Panc1 (cell line): ENCODE measurements around the gene CACNA1C.

ENCODE experiments used
- POLR2AphosphoS5 ChIP-seq: IDR thresholded peaks from 2 replicates; pipeline ENCODE4 v1.6.1; 2012; ENCODE audit warnings: mild to moderate bottlenecking, low read depth, low read length, moderate library complexity
- SIN3A ChIP-seq: IDR thresholded peaks from 2 replicates; pipeline ENCODE4 v1.6.1; 2012; ENCODE audit warnings: low read depth, mild to moderate bottlenecking, low read length, moderate library complexity, borderline replicate concordance; ENCODE audit not compliant: insufficient read depth
- TCF7L2 ChIP-seq: IDR thresholded peaks from 2 replicates; pipeline ENCODE4 v1.6.1; 2011; ENCODE audit warnings: mild to moderate bottlenecking, low read depth, low read length, inconsistent platforms
- TF ChIP-seq, protein P1 (sequence below): fragments of 450-650 bp; IDR thresholded peaks from 2 replicates; pipeline ENCODE4 v1.5.1; 2017; ENCODE audit warnings: mild to moderate bottlenecking
- TF ChIP-seq, protein P2 (sequence below), 2 experiments: IDR thresholded peaks; 2 replicates each; pipeline ENCODE4 v1.6.1; 2011 to 2012; ENCODE audit warnings: low read depth in 2 of 2, control low read depth in 1 of 2, low read length in 1 of 2, mild to moderate bottlenecking in 1 of 2, moderate library complexity in 1 of 2; ENCODE audit not compliant: insufficient read depth in 1 of 2

DNA sequence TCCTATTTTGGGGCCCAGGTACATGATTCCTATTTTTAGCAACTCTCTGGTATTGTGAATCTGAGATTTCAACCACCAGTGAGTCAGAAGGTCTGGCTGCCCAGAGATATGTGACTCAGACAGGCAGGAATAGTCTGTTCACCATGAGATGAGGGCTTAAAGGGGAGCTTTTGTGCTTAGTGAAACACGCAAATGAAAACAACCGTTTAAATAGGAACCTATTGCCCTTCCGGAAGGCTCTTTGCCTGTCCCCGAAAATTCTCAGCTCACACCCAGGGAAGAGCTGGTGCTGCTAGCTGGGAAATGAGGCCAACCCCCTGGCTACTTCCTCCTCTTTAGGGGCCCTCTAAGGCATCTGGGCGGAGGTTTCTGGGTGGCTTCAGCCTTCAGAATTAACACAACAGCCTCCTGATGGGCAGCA lies 283.6 kb downstream of the CACNA1C start:
- TF ChIP-seq, protein P1, sequence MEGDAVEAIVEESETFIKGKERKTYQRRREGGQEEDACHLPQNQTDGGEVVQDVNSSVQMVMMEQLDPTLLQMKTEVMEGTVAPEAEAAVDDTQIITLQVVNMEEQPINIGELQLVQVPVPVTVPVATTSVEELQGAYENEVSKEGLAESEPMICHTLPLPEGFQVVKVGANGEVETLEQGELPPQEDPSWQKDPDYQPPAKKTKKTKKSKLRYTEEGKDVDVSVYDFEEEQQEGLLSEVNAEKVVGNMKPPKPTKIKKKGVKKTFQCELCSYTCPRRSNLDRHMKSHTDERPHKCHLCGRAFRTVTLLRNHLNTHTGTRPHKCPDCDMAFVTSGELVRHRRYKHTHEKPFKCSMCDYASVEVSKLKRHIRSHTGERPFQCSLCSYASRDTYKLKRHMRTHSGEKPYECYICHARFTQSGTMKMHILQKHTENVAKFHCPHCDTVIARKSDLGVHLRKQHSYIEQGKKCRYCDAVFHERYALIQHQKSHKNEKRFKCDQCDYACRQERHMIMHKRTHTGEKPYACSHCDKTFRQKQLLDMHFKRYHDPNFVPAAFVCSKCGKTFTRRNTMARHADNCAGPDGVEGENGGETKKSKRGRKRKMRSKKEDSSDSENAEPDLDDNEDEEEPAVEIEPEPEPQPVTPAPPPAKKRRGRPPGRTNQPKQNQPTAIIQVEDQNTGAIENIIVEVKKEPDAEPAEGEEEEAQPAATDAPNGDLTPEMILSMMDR, result no peak
- no peak for TF ChIP-seq SIN3A
- TF ChIP-seq, protein P2, sequence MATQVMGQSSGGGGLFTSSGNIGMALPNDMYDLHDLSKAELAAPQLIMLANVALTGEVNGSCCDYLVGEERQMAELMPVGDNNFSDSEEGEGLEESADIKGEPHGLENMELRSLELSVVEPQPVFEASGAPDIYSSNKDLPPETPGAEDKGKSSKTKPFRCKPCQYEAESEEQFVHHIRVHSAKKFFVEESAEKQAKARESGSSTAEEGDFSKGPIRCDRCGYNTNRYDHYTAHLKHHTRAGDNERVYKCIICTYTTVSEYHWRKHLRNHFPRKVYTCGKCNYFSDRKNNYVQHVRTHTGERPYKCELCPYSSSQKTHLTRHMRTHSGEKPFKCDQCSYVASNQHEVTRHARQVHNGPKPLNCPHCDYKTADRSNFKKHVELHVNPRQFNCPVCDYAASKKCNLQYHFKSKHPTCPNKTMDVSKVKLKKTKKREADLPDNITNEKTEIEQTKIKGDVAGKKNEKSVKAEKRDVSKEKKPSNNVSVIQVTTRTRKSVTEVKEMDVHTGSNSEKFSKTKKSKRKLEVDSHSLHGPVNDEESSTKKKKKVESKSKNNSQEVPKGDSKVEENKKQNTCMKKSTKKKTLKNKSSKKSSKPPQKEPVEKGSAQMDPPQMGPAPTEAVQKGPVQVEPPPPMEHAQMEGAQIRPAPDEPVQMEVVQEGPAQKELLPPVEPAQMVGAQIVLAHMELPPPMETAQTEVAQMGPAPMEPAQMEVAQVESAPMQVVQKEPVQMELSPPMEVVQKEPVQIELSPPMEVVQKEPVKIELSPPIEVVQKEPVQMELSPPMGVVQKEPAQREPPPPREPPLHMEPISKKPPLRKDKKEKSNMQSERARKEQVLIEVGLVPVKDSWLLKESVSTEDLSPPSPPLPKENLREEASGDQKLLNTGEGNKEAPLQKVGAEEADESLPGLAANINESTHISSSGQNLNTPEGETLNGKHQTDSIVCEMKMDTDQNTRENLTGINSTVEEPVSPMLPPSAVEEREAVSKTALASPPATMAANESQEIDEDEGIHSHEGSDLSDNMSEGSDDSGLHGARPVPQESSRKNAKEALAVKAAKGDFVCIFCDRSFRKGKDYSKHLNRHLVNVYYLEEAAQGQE (IDR thresholded peaks at IDR 0.05; ENCODE audit: insufficient read depth in 1 of 2, low read depth in 2 of 2, low read length in 1 of 2), result no peak
- no peak for TF ChIP-seq POLR2AphosphoS5
- TF ChIP-seq TCF7L2, result no peak
